GM19395 (cell line): ENCODE data around the gene RAB1A.

Experiments used
- ATAC-seq: cut with Tn5 transposase; IDR thresholded peaks from one replicate; pipeline ENCODE4 v1.9.1; 2021; ENCODE audit warnings: mild to moderate bottlenecking, moderate library complexity; ENCODE audit not compliant: unreplicated experiment

Gene RAB1A

GRCh38 chr2:65040400-65041261, 89.3 kb downstream of the RAB1A start:
- peak; percentile 82 for ATAC-seq

GRCh38 chr2:65039640-65040039, 90.3 kb downstream of the RAB1A start:
- ATAC-seq: no peak

- ATAC-seq: no peak
These were observed 92.7 kb downstream of the RAB1A start for GRCh38 chr2:65037178-65037577.
